Thyroid gland (tissue), 4 donors: ENCODE measurements around the gene FXYD3. TPM values are rescaled to one million over a fixed set of nuclear protein-coding genes. Genes with fewer than 3 reads are reported as not detected.

ENCODE experiments used
- DNase-seq, 2 donors: peaks; one replicate each; pipeline ENCODE4 v3.0.0-alpha.2; 2019
- H3K27ac ChIP-seq, 3 donors: fragments of 200-600 bp; sonication (generic); 1 replicate in 2 of 3; 2 replicates in 1 of 3; pipeline ENCODE4 v1.5.1; 2016 to 2019; ENCODE audit warnings: mild to moderate bottlenecking in 1 of 3, moderate library complexity in 1 of 3
- H3K27me3 ChIP-seq: fragments of 200-600 bp; sonication (generic); one replicate; pipeline ENCODE4 v1.5.1; 2019
- H3K36me3 ChIP-seq, 2 donors: fragments of 200-600 bp; sonication (generic); one replicate each; pipeline ENCODE4 v1.5.1; 2016 to 2019
- H3K4me1 ChIP-seq, 2 donors: fragments of 200-600 bp; sonication (generic); one replicate each; pipeline ENCODE4 v1.5.1; 2017 to 2019
- H3K4me3 ChIP-seq, 3 donors: fragments of 200-600 bp; sonication (generic); replicated peaks in 1 of 3; 1 replicate in 2 of 3; 2 replicates in 1 of 3; pipeline ENCODE4 v1.5.1; 2016; ENCODE audit warnings: mild to moderate bottlenecking in 1 of 3
- H3K9me3 ChIP-seq: fragments of 200-600 bp; sonication (generic); one replicate; pipeline ENCODE4 v1.5.1; 2017
- POLR2A ChIP-seq, 2 donors: fragments of 450-650 bp; IDR thresholded peaks; one replicate each; pipeline ENCODE4 v1.6.1; 2017; ENCODE audit warnings: antibody characterized with exemption in 2 of 2, mild to moderate bottlenecking in 2 of 2, moderate library complexity in 1 of 2
- WGBS, 2 donors: methylation state at CpG; one replicate each; pipeline ENCODE4 v1.1.5; 2017; 5-methylcytosine and 5-hydroxymethylcytosine counted together
- intact Hi-C: fragments of 100-400 bp; cut with DNase I; formaldehyde crosslinking; loops from one replicate; pipeline ENCODE4 v1.15.1; 2023
- total RNA-seq, 4 donors: library from RNA; depleted of rRNA; stranded (reverse); fragments of >200 nt; gene quantifications; one replicate each; pipeline ENCODE4 v1.2.3, GENCODE V29; 2016
- TF ChIP-seq, protein P1 (sequence below), 6 experiments: fragments of 200-600 bp in 3 of 6; fragments of 450-650 bp in 3 of 6; sonication (generic) in 3 of 6; IDR thresholded peaks; one replicate each; pipeline ENCODE4 v1.5.1; 2016 to 2019; ENCODE audit warnings: antibody characterized with exemption in 6 of 6, mild to moderate bottlenecking in 2 of 6, inconsistent platforms in 1 of 6, moderate library complexity in 1 of 6

The FXYD3 gene
- total RNA-seq, 4 donors from 2014 or later = 1.1 TPM; not detected in 3

DNA sequence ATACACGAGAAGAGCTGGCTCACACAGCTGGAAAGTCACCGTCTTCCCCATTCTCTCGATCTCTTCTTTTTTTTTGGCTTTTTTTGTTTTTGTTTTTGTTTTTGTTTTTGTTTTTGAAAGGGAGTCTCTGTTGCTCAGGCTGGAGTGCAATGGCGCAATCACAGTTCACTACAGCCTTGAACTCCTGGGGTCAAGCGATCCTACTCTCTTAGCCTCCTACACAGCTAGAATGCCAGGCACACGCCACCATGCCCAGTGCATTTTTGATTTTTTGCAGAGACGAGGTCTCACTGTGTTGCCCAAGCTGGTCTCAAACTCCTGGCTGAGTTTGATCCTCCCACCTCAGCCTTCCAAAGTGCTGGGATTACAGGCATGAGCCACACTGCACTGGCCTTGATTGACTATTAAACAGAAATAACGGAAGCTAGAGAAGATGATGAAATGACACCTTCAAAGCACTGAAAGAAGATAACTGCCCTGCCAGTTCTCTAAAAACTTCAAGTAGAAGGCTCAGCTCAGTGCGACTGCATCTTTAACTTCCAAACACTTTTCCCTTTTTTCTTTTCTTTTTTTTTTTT lies 4.0 kb downstream of the FXYD3 start:
- TF ChIP-seq, protein P1, sequence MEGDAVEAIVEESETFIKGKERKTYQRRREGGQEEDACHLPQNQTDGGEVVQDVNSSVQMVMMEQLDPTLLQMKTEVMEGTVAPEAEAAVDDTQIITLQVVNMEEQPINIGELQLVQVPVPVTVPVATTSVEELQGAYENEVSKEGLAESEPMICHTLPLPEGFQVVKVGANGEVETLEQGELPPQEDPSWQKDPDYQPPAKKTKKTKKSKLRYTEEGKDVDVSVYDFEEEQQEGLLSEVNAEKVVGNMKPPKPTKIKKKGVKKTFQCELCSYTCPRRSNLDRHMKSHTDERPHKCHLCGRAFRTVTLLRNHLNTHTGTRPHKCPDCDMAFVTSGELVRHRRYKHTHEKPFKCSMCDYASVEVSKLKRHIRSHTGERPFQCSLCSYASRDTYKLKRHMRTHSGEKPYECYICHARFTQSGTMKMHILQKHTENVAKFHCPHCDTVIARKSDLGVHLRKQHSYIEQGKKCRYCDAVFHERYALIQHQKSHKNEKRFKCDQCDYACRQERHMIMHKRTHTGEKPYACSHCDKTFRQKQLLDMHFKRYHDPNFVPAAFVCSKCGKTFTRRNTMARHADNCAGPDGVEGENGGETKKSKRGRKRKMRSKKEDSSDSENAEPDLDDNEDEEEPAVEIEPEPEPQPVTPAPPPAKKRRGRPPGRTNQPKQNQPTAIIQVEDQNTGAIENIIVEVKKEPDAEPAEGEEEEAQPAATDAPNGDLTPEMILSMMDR (IDR thresholded peaks at IDR 0.05) = no peak
- TF ChIP-seq POLR2A (IDR thresholded peaks at IDR 0.05) = no peak
- no peak overlapping the region for H3K27ac ChIP-seq
- peaks cover 0 to 11% of the 10 kb centered on the region in 2 donors for H3K4me1 ChIP-seq
- WGBS, 2 donors = 86 to 88% methylated on average over 9 of the region's 9 CpGs
- no peaks in the 10 kb centered on the region for H3K27me3 ChIP-seq
- no peaks in the 10 kb centered on the region for H3K36me3 ChIP-seq
- H3K4me3 ChIP-seq = no peak overlapping the region
- intact Hi-C loops = no loop called here
- H3K9me3 ChIP-seq = no peaks in the 10 kb centered on the region
- DNase-seq = no peak

DNA sequence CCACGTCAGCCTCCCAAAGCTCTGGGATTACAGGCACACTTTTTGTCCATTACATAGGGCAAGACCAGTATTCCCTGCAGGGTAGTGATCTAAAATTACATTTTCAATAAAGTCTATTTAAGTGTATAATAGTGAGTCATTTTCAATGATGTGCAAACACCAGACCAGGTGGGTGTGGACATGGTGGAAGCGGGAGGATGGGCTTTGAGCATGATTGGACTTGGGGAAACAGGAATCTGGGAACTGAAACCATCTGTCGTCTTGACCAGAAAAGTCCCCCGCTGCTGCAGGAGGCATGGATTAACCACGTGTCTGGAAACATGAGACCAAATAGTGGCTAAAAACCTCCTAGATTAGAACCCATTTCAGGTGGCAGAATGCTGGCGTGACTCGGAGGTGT lies 4.9 kb downstream of the FXYD3 start:
- Histone ChIP-seq H3K9me3 (no peaks in the 10 kb centered on the region), H3K27ac (peak overlapping the region in 1 of 3 donors; percentile 3), H3K4me1 (peaks cover 0 to 12% of the 10 kb centered on the region in 2 donors), H3K36me3 (no peaks in the 10 kb centered on the region), H3K4me3 (no peak overlapping the region), H3K27me3 (no peaks in the 10 kb centered on the region)
- intact Hi-C loops = no loop called here
- TF ChIP-seq POLR2A (IDR thresholded peaks at IDR 0.05) = no peak
- TF ChIP-seq, protein P1 (IDR thresholded peaks at IDR 0.05) = no peak
- DNase-seq = no peak
- 60 to 75% methylated on average over 7 of the region's 7 CpGs for WGBS, 2 donors

DNA sequence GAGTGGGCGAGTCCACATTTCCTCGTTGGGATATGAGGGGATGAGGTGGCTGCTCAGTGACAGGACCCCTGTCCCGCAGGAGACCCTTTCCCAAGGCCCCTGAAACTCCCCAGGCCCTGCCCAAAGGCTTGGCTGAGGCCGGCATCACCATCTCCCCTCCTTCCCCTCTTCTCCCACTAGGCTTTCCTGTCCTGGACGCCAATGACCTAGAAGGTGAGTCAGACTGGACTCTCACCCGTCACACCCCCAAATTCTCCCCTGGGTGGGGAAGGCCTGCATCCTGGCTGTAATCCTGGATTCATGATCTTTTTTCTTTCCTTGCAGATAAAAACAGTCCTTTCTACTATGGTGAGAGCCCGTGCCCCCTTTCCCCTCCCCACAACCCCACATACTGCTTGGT lies 5.3 kb downstream of the FXYD3 start:
- intact Hi-C loops = no loop called here
- Histone ChIP-seq H3K27ac (peak overlapping the region in 1 of 3 donors; percentile 3), H3K4me1 (peaks cover 0 to 12% of the 10 kb centered on the region in 2 donors), H3K36me3 (no peaks in the 10 kb centered on the region), H3K9me3 (no peaks in the 10 kb centered on the region), H3K4me3 (no peak overlapping the region), H3K27me3 (no peaks in the 10 kb centered on the region)
- DNase-seq = no peak
- TF ChIP-seq POLR2A (IDR thresholded peaks at IDR 0.05) = no peak
- TF ChIP-seq, protein P1 (IDR thresholded peaks at IDR 0.05) = no peak
- 63 to 76% methylated on average over 7 of the region's 7 CpGs for WGBS, 2 donors

DNA sequence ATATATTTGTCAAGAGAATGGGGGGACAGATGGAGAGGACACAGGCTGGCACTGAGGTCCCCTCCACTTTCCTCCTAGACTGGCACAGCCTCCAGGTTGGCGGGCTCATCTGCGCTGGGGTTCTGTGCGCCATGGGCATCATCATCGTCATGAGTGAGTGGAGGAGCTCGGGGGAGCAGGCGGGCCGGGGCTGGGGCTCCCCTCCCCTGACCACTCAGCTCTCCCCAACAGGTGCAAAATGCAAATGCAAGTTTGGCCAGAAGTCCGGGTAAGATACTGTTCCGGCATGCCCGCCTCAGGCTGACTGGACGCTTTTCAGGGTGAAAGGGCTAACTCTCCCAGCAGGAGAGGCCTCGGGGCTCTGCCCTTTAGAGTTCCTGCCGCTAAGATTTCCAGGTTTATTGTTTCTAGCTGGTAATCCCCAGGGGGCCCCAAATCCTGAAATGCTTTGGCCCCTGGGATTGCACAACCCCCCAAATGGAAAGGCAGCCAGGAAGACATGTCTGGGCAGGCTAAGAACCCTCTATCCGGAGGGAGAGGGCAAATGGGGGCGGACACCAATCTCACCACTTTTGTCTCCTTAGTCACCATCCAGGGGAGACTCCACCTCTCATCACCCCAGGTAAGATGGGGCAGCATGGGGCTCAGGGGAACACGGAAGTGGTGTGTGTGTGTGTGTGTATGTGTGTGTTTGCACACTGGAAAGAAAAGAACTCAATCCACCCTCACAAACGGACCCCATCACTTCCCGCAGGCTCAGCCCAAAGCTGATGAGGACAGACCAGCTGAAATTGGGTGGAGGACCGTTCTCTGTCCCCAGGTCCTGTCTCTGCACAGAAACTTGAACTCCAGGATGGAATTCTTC lies 7.3 kb downstream of the FXYD3 start:
- Histone ChIP-seq H3K27me3 (no peaks in the 10 kb centered on the region), H3K27ac (peak overlapping the region in 2 of 3 donors; percentile 56 to 74), H3K4me1 (peaks cover 0 to 16% of the 10 kb centered on the region in 2 donors), H3K9me3 (no peaks in the 10 kb centered on the region), H3K4me3 (no peak overlapping the region), H3K36me3 (no peaks in the 10 kb centered on the region)
- TF ChIP-seq, protein P1 (IDR thresholded peaks at IDR 0.05) = no peak
- no peak for TF ChIP-seq POLR2A (IDR thresholded peaks at IDR 0.05)
- 70 to 81% methylated on average over 8 to 19 of the region's 19 CpGs for whole genome bisulfite sequencing, 2 donors
- intact Hi-C loops = no loop called here
- DNase-seq = no peak

DNA sequence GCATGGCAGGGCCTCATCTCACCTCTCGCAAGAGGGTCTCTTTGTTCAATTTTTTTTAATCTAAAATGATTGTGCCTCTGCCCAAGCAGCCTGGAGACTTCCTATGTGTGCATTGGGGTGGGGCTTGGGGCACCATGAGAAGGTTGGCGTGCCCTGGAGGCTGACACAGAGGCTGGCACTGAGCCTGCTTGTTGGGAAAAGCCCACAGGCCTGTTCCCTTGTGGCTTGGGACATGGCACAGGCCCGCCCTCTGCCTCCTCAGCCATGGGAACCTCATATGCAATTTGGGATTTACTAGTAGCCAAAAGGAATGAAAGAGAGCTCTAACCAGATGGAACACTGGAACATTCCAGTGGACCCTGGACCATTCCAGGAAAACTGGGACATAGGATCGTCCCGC lies 8.0 kb downstream of the FXYD3 start:
- TF ChIP-seq POLR2A (IDR thresholded peaks at IDR 0.05) = no peak
- TF ChIP-seq, protein P1 (IDR thresholded peaks at IDR 0.05) = no peak
- 72 to 85% methylated on average over 5 of the region's 5 CpGs for WGBS, 2 donors
- no peak for DNase-seq
- no peak overlapping the region for H3K4me3 ChIP-seq
- H3K27ac ChIP-seq = peak overlapping the region in 2 of 3 donors; percentile 56 to 74
- intact Hi-C loops = no loop called here
- peaks cover 0 to 16% of the 10 kb centered on the region in 2 donors for H3K4me1 ChIP-seq
- H3K36me3 ChIP-seq = no peaks in the 10 kb centered on the region
- no peaks in the 10 kb centered on the region for H3K27me3 ChIP-seq
- H3K9me3 ChIP-seq = no peaks in the 10 kb centered on the region
